MCF 10A (cell line): ENCODE measurements around the gene EFCAB14. TPM values are rescaled to one million over a fixed set of nuclear protein-coding genes. Genes with fewer than 3 reads are reported as not detected.
"Not testable (repeated sequence)": the region's sequence is repeated elsewhere in the genome, so short reads cannot be mapped to it uniquely, and the experiment has no call there.

ENCODE experiments used
- BruUV-seq: library from RNA; stranded (reverse); fragments of 400-500 nt; replicated peaks from 2 replicates; lab custom pipeline; 2021; lab: Mats Ljungman, UMichigan
- CTCF ChIA-PET: fragments of 300-600 bp; sonication (Branson Sonifier 250); formaldehyde crosslinking; extraction: SDS; loops from one replicate; lab custom pipeline; 2021; ENCODE audit warnings: antibody characterized with exemption, inconsistent platforms; lab: Yijun Ruan, JAX
- POLR2A ChIA-PET: fragments of 300-600, 350-650 bp; sonication (Branson Sonifier 250); formaldehyde crosslinking; extraction: SDS; loops from one replicate; lab custom pipeline; 2020; ENCODE audit warnings: antibody characterized with exemption, inconsistent platforms; lab: Yijun Ruan, JAX
- DNase-seq: peaks from one replicate; pipeline ENCODE4 v3.0.0-alpha.2; 2018; ENCODE audit not compliant: unreplicated experiment
- H3K27ac Mint-ChIP-seq: one replicate; pipeline ENCODE4 v1.8.0; 2022; ENCODE audit warnings: mild to moderate bottlenecking, low read depth, mixed read lengths; ENCODE audit not compliant: unreplicated experiment
- H3K27me3 Mint-ChIP-seq: one replicate; pipeline ENCODE4 v1.8.0; 2022; ENCODE audit warnings: mixed read lengths; ENCODE audit not compliant: insufficient read depth, unreplicated experiment
- H3K36me3 Mint-ChIP-seq: one replicate; pipeline ENCODE4 v1.8.0; 2022; ENCODE audit warnings: mild to moderate bottlenecking, moderate library complexity, mixed read lengths; ENCODE audit not compliant: insufficient read depth, unreplicated experiment
- H3K4me1 Mint-ChIP-seq: one replicate; pipeline ENCODE4 v1.8.0; 2022; ENCODE audit warnings: mixed read lengths; ENCODE audit not compliant: insufficient read depth, unreplicated experiment
- H3K4me3 Mint-ChIP-seq: one replicate; pipeline ENCODE4 v1.8.0; 2022; ENCODE audit warnings: mild to moderate bottlenecking, moderate library complexity, mixed read lengths; ENCODE audit not compliant: unreplicated experiment
- H3K9me3 Mint-ChIP-seq: one replicate; pipeline ENCODE4 v1.8.0; 2022; ENCODE audit warnings: mixed read lengths; ENCODE audit not compliant: unreplicated experiment
- CTCF ChIP-seq: fragments of 200-600 bp; IDR thresholded peaks from one replicate; pipeline ENCODE4 v1.8.0; 2022; ENCODE audit warnings: antibody characterized with exemption, mild to moderate bottlenecking; ENCODE audit not compliant: unreplicated experiment
- intact Hi-C: fragments of 100-400 bp; cut with micrococcal nuclease; formaldehyde crosslinking; loops from 2 replicates; pipeline ENCODE4 v1.14.1; 2022
- total RNA-seq: library from RNA; stranded (reverse); gene quantifications from 2 replicates; pipeline ENCODE4 v1.2.3, GENCODE V29; 2022

The EFCAB14 gene
- total RNA-seq, 1 experiment from 2014 or later = 33.9 TPM

- no TSS peak for BruUV-seq
- TF ChIP-seq CTCF = peak; percentile 14
- Mint-ChIP-seq H3K27ac (no peak overlapping the region), H3K27me3 (peaks cover 22% of the 10 kb centered on the region), H3K36me3 (no peaks in the 10 kb centered on the region), H3K4me3 (no peak overlapping the region), H3K9me3 (peaks cover 7% of the 10 kb centered on the region), H3K4me1 (no peaks in the 10 kb centered on the region)
- intact Hi-C loops = no loop called here
- DNase-seq = peak; percentile 71
- ChIA-PET CTCF (interaction anchor here (0.5 to 1.8 kb wide), 4 partner anchors 10 to 27 kb away, joined by 3 to 7 read pairs (median 4); no protein-coding TSS in a partner anchor), POLR2A (interaction anchor here (0.7 to 0.8 kb wide), 2 partner anchors 9 to 20 kb away, joined by 3 to 4 read pairs; no protein-coding TSS in a partner anchor)
These were observed 16.9 kb upstream of the EFCAB14 start for GRCh38 chr1:46735708-46736324.

- not testable (repeated sequence) for H3K36me3 Mint-ChIP-seq, H3K9me3 Mint-ChIP-seq, H3K27ac Mint-ChIP-seq, BruUV-seq, H3K4me3 Mint-ChIP-seq, DNase-seq
- peaks cover 63% of the 10 kb centered on the region for H3K27me3 Mint-ChIP-seq
- H3K4me1 Mint-ChIP-seq = peaks cover 15% of the 10 kb centered on the region
- POLR2A ChIA-PET = interaction anchor here (1.1 kb wide), 1 partner anchor 9 kb away, joined by 6 read pairs; the partner anchor contains the start of gene EFCAB14
- CTCF ChIA-PET = interaction anchor here (0.6 to 0.7 kb wide), 3 partner anchors 16 to 1282 kb away, joined by 3 read pairs; no protein-coding TSS in a partner anchor
- intact Hi-C loops = loop anchor here (10.0 kb wide), 1 partner anchor 324 kb away; no protein-coding TSS in a partner anchor
These were observed 9.5 kb upstream of the EFCAB14 start for GRCh38 chr1:46728327-46728873.

GRCh38 chr1:46725736-46726108, 6.8 kb upstream of the EFCAB14 start:
- intact Hi-C loops = loop anchor here (1.0 to 10.0 kb wide), 3 partner anchors 103 to 321 kb away; no protein-coding TSS in a partner anchor
- Mint-ChIP-seq H3K9me3 (no peaks in the 10 kb centered on the region), H3K27ac (no peak overlapping the region), H3K36me3 (no peaks in the 10 kb centered on the region), H3K4me1 (peaks cover 15% of the 10 kb centered on the region), H3K4me3 (no peak overlapping the region), H3K27me3 (peaks cover 40% of the 10 kb centered on the region)
- peak; percentile 67 for DNase-seq
- ChIA-PET POLR2A (interaction anchor here (0.6 to 1.5 kb wide), 2 partner anchors 28 to 236 kb away, joined by 3 to 4 read pairs; no protein-coding TSS in a partner anchor), CTCF (interaction anchor here (0.5 to 2.0 kb wide), 23 partner anchors 8 to 990 kb away, joined by 3 to 10 read pairs (median 4); a partner anchor contains a TSS)
- no TSS peak for BruUV-seq
- TF ChIP-seq CTCF = no peak

- H3K4me1 Mint-ChIP-seq = peaks cover 15% of the 10 kb centered on the region
- no peaks in the 10 kb centered on the region for H3K9me3 Mint-ChIP-seq
- DNase-seq = peak; percentile 86
- H3K4me3 Mint-ChIP-seq = no peak overlapping the region
- POLR2A ChIA-PET = interaction anchor here (0.7 kb wide), 1 partner anchor 78 kb away, joined by 3 read pairs; no protein-coding TSS in a partner anchor
- CTCF ChIA-PET = interaction anchor here (0.5 to 2.0 kb wide), 23 partner anchors 7 to 468 kb away, joined by 3 to 10 read pairs (median 4); a partner anchor contains a TSS
- H3K27me3 Mint-ChIP-seq = peaks cover 34% of the 10 kb centered on the region
- intact Hi-C loops = loop anchor here (1.0 to 10.0 kb wide), 3 partner anchors 103 to 320 kb away; no protein-coding TSS in a partner anchor
- no TSS peak for BruUV-seq
- TF ChIP-seq CTCF = peak; percentile 72
- no peak overlapping the region for H3K27ac Mint-ChIP-seq
- no peaks in the 10 kb centered on the region for H3K36me3 Mint-ChIP-seq
These were observed 6.2 kb upstream of the EFCAB14 start for GRCh38 chr1:46724991-46725735.
